GM12878 (cell line): ENCODE data around the gene ELF2. TPM values are rescaled to one million over a fixed set of nuclear protein-coding genes. Genes with fewer than 3 reads are reported as not detected.

Source experiments
- ATAC-seq: fragments of 200-7000 bp; cut with Tn5 transposase; 3 replicates; pipeline ENCODE4 v1.9.1; 2020; ENCODE audit warnings: mild to moderate bottlenecking, moderate library complexity
- BruUV-seq: library from RNA; stranded (reverse); fragments of 400-500 nt; replicated peaks from 2 replicates; lab custom pipeline; 2021; lab: Mats Ljungman, UMichigan
- CTCF ChIA-PET: fragments of 300-600 bp; sonication (Branson Sonifier 250); formaldehyde crosslinking; extraction: SDS; loops from one replicate; lab custom pipeline; 2021; ENCODE audit warnings: inconsistent platforms; lab: Yijun Ruan, JAX
- POLR2A ChIA-PET: fragments of 350-600 bp; formaldehyde crosslinking; extraction: SDS; loops from one replicate; lab custom pipeline; 2021; ENCODE audit warnings: inconsistent platforms; lab: Charles Lee
- RAD21 ChIA-PET: fragments of 300-600 bp; sonication (Branson Sonifier 250); formaldehyde crosslinking; loops from one replicate; lab custom pipeline; 2023; ENCODE audit warnings: antibody characterized with exemption; ENCODE audit not compliant: unreplicated experiment; lab: Charles Lee
- SMC1A ChIA-PET: fragments of 300-600 bp; sonication (Branson Sonifier 250); formaldehyde crosslinking; loops from one replicate; lab custom pipeline; 2023; ENCODE audit not compliant: unreplicated experiment, uncharacterized antibody; lab: Charles Lee
- DNase-seq: peaks from one replicate; pipeline ENCODE4 v3.0.0-alpha.2; 2011; ENCODE audit warnings: low read depth, low spot score
- FAIRE-seq: peaks from 3 replicates; lab custom pipeline; 2011; peaks lifted over from hg19 to GRCh38; lab: Jason Lieb, UNC
- H2AFZ ChIP-seq: 2 replicates; pipeline ENCODE4 v1.6.0; 2011; ENCODE audit warnings: low read depth, low read length, control low read depth; ENCODE audit not compliant: control insufficient read depth
- H3K27ac ChIP-seq: 2 replicates; pipeline ENCODE4 v1.5.1; 2011; ENCODE audit warnings: control low read depth; ENCODE audit not compliant: control insufficient read depth, insufficient read depth
- H3K27me3 ChIP-seq, 2 experiments: replicated peaks in 1 of 2; 2 replicates each; pipeline versions ENCODE4 v1.6.0 to v1.6.1; 2011; ENCODE audit warnings: low read length in 1 of 2; ENCODE audit not compliant: control insufficient read depth in 2 of 2, insufficient read depth in 2 of 2
- H3K36me3 ChIP-seq, 2 experiments: 2 replicates each; pipeline ENCODE4 v1.5.1; 2011; ENCODE audit warnings: low read length in 1 of 2; ENCODE audit not compliant: control insufficient read depth in 2 of 2, insufficient read depth in 2 of 2
- H3K4me1 ChIP-seq: 2 replicates; pipeline ENCODE4 v1.6.1; 2011; ENCODE audit warnings: mild to moderate bottlenecking, low read length, moderate library complexity, mixed read lengths; ENCODE audit not compliant: control insufficient read depth, insufficient read depth
- H3K4me2 ChIP-seq: 2 replicates; pipeline ENCODE4 v1.6.0; 2011; ENCODE audit warnings: control low read depth; ENCODE audit not compliant: control insufficient read depth, insufficient read depth
- H3K4me3 ChIP-seq: fragments of 200-600 bp; sonication (generic); 2 replicates; pipeline ENCODE4 v1.5.1; 2016
- H3K79me2 ChIP-seq: 2 replicates; pipeline ENCODE4 v1.6.0; 2011; ENCODE audit warnings: low read length; ENCODE audit not compliant: control insufficient read depth, insufficient read depth
- H3K9ac ChIP-seq: 2 replicates; pipeline ENCODE4 v1.8.0; 2011; ENCODE audit warnings: low read length, control low read depth, mixed read lengths; ENCODE audit not compliant: control insufficient read depth, insufficient read depth
- H3K9me3 ChIP-seq: replicated peaks from 3 replicates; pipeline ENCODE4 v1.5.1; 2011; ENCODE audit warnings: mild to moderate bottlenecking, low read length; ENCODE audit not compliant: control insufficient read depth, insufficient read depth
- H4K20me1 ChIP-seq: 2 replicates; pipeline ENCODE4 v1.6.0; 2011; ENCODE audit not compliant: control insufficient read depth, insufficient read depth
- EP300 ChIP-seq, 2 experiments: fragments of 150-350 bp in 1 of 2; IDR thresholded peaks; 2 replicates each; pipeline ENCODE4 v1.6.1; 2011 to 2012; ENCODE audit warnings: low read depth in 2 of 2, low read length in 2 of 2, borderline replicate concordance in 1 of 2, improper control_type of control experiment in 1 of 2, inconsistent platforms in 1 of 2; ENCODE audit not compliant: control insufficient read depth in 1 of 2
- ETV6 ChIP-seq, 2 experiments: fragments of 450-650 bp in 1 of 2; IDR thresholded peaks in 1 of 2; conservative IDR thresholded peaks in 1 of 2; 2 replicates each; pipeline ENCODE4 v1.6.1; 2014; ENCODE audit warnings: antibody characterized with exemption in 1 of 2, borderline replicate concordance in 1 of 2, low read depth in 1 of 2, mild to moderate bottlenecking in 1 of 2, moderate library complexity in 1 of 2
- EZH2 ChIP-seq: IDR thresholded peaks from 2 replicates; pipeline ENCODE4 v1.6.1; 2012; ENCODE audit warnings: low read depth, mild to moderate bottlenecking, control low read depth, inconsistent platforms, low read length, borderline replicate concordance; ENCODE audit not compliant: control insufficient read depth
- GATAD2B ChIP-seq: fragments of 450-650 bp; conservative IDR thresholded peaks from 2 replicates; pipeline ENCODE4 v1.6.1; 2017; ENCODE audit warnings: low read depth, mild to moderate bottlenecking, moderate library complexity
- LARP7 ChIP-seq: fragments of 450-650 bp; IDR thresholded peaks from 2 replicates; pipeline ENCODE4 v1.6.1; 2017; ENCODE audit warnings: mild to moderate bottlenecking
- MAX ChIP-seq: IDR thresholded peaks from 2 replicates; pipeline ENCODE4 v1.6.1; 2012; ENCODE audit warnings: low read depth, low read length, improper control_type of control experiment
- PKNOX1 ChIP-seq: fragments of 450-650 bp; IDR thresholded peaks from 2 replicates; pipeline ENCODE4 v1.6.1; 2016; ENCODE audit warnings: mild to moderate bottlenecking
- ZNF207 ChIP-seq: fragments of 450-650 bp; IDR thresholded peaks from 2 replicates; pipeline ENCODE4 v1.6.1; 2014; ENCODE audit warnings: antibody characterized with exemption, mild to moderate bottlenecking, borderline replicate concordance
- WGBS: methylation state at CpG from one replicate; pipeline ENCODE4 v1.1.6; 2016; ENCODE audit warnings: low lambda C conversion rate; ENCODE audit not compliant: insufficient replicate concordance, insufficient coverage; ENCODE audit errors: missing lambda C conversion rate; 5-methylcytosine and 5-hydroxymethylcytosine counted together
- in situ Hi-C: fragments of 300-500 bp; cut with MboI; formaldehyde crosslinking; loops from 9 replicates; pipeline ENCODE4 v1.14.3; 2018; ENCODE audit warnings: mixed read lengths
- intact Hi-C: fragments of 100-400 bp; cut with micrococcal nuclease; formaldehyde crosslinking; loops from one replicate; pipeline ENCODE4 v1.14.2; 2022; ENCODE audit not compliant: unreplicated experiment
- polyA plus RNA-seq, 11 experiments: library from polyadenylated mRNA; depleted of rRNA in 4 of 11; unstranded in 6 of 11; stranded (reverse) in 5 of 11; fragments of >200 nt; fragmentation: Nextera tagmentation in 4 of 11; fragmentation: Illumina TruSeq in 1 of 11; extraction: Ambion mirVana in 4 of 11; extraction: Trizol in 1 of 11; gene quantifications; 1 replicate in 1 of 11; 2 replicates in 10 of 11; pipeline versions ENCODE4 v1.2.1 to v1.2.3, GENCODE V29; 2011 to 2016; ENCODE audit warnings: inconsistent platforms in 2 of 11, missing spikeins in 2 of 11, low read depth in 1 of 11
- total RNA-seq, 4 experiments: library from RNA; depleted of rRNA in 3 of 4; stranded (reverse); fragments of >200 nt in 3 of 4; fragmentation: Illumina TruSeq in 1 of 4; extraction: Trizol in 1 of 4; gene quantifications; 2 replicates each; pipeline versions ENCODE4 v1.2.1 to v1.2.3, GENCODE V29; 2013 to 2021
- TF ChIP-seq, protein P1 (sequence below): IDR thresholded peaks from 2 replicates; pipeline ENCODE4 v1.6.1; 2012; ENCODE audit warnings: low read depth, low read length, improper control_type of control experiment

Gene ELF2
- total and polyA plus RNA-seq, 10 of the 15 experiments (the other 5 are each of a cell fraction or from before 2014, with no cell fraction given), result 10.5 to 30.1 (median 20.5) TPM

- TF ChIP-seq EZH2 (no peak), PKNOX1 (no peak)
These were observed 126.6 kb downstream of the ELF2 start (continued) for GRCh38 chr4:139050446-139050845.

DNA sequence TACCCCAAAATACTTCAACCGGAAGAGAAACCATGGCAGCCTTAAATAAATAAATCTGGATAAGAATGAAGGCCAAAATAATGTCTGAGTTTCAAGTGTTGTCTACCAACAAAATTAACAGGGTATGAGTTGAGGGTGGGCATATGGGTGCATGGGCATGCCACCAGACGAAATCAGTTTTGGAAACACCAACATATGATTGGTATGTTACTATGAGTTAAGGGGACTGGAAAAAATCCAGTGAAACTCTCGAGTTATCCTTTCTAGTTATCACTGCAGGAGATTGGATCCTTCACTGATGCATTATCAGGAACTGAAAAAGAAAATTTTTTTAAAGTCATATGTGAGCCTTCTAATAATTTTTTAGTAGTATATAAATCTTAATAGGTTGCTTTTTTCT lies 129.0 kb downstream of the ELF2 start:
- ATAC-seq, result no peak
- intact Hi-C loops, result no loop called here
- no peak for DNase-seq
- Histone ChIP-seq H3K9me3 (no peaks in the 10 kb centered on the region), H3K4me3 (no peak overlapping the region), H4K20me1 (no peaks in the 10 kb centered on the region; the same call in 1 of the 2 replicates), H3K4me2 (no peak overlapping the region), H3K36me3 (peaks cover 11 to 27% of the 10 kb centered on the region in 2 experiments), H3K4me1 (no peaks in the 10 kb centered on the region), H3K27me3 (no peaks in the 10 kb centered on the region), H3K9ac (no peak overlapping the region), H3K27ac (no peak overlapping the region), H2AFZ (no peak overlapping the region), H3K79me2 (no peaks in the 10 kb centered on the region)
- no peak for FAIRE-seq
- ChIA-PET RAD21 (no interaction called here), POLR2A (no interaction called here), CTCF (interaction anchor here (2.3 kb wide), 1 partner anchor 17 kb away, joined by 8 read pairs; no protein-coding TSS in a partner anchor), SMC1A (interaction anchor here (2.1 kb wide), 1 partner anchor 18 kb away, joined by 7 read pairs; no protein-coding TSS in a partner anchor)
- in situ Hi-C loops, result no loop called here
- 78% methylated on average over 3 of the region's 3 CpGs for WGBS
- no TSS peak for BruUV-seq
- TF ChIP-seq ZNF207 (no peak), LARP7 (no peak), EP300 (IDR thresholded peaks at IDR 0.05; ENCODE audit: borderline replicate concordance in 1 of 2, control insufficient read depth in 1 of 2, low read depth in 2 of 2, low read length in 2 of 2) (no peak), MAX (no peak), GATAD2B (no peak), ETV6 (conservative IDR thresholded peaks at IDR 0.05 in 1 of 2, IDR thresholded peaks at IDR 0.05 in 1 of 2; ENCODE audit: borderline replicate concordance in 1 of 2, low read depth in 1 of 2) (no peak), EZH2 (no peak)
- TF ChIP-seq, protein P1, sequence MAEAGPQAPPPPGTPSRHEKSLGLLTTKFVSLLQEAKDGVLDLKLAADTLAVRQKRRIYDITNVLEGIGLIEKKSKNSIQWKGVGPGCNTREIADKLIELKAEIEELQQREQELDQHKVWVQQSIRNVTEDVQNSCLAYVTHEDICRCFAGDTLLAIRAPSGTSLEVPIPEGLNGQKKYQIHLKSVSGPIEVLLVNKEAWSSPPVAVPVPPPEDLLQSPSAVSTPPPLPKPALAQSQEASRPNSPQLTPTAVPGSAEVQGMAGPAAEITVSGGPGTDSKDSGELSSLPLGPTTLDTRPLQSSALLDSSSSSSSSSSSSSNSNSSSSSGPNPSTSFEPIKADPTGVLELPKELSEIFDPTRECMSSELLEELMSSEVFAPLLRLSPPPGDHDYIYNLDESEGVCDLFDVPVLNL, result no peak
